Measurements from ENCODE around the gene RPL22L1. TPM values are rescaled to one million over a fixed set of nuclear protein-coding genes. Genes with fewer than 3 reads are reported as not detected.

RPL22L1 gene
- total and polyA plus RNA-seq, 4 donors, result 19.1 to 82.1 (median 40.6) TPM

DNA sequence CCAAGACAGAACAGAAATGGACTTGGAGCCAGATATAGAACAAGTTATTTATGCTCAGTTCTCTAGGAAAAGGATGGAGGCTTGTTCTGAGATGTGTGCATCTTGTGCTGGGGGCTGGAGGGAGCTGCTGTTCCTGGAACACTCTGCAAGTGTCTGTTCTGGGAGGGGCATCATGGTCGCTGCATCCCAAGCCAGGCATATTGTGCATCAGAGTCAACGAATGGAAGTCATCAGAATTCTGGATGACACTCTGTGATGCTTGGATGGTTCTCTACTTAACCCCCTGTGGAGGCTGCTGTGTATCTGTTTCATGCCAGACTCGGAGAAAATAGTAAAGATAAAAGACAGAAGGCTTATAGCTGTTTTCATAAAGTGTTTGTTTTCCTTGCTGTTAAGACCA, 34.7 kb downstream of the RPL22L1 start (continued):
- no peak for TF ChIP-seq FOXA1 (IDR thresholded peaks at IDR 0.05)
- TF ChIP-seq, protein P1, sequence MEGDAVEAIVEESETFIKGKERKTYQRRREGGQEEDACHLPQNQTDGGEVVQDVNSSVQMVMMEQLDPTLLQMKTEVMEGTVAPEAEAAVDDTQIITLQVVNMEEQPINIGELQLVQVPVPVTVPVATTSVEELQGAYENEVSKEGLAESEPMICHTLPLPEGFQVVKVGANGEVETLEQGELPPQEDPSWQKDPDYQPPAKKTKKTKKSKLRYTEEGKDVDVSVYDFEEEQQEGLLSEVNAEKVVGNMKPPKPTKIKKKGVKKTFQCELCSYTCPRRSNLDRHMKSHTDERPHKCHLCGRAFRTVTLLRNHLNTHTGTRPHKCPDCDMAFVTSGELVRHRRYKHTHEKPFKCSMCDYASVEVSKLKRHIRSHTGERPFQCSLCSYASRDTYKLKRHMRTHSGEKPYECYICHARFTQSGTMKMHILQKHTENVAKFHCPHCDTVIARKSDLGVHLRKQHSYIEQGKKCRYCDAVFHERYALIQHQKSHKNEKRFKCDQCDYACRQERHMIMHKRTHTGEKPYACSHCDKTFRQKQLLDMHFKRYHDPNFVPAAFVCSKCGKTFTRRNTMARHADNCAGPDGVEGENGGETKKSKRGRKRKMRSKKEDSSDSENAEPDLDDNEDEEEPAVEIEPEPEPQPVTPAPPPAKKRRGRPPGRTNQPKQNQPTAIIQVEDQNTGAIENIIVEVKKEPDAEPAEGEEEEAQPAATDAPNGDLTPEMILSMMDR (IDR thresholded peaks at IDR 0.05; ENCODE audit: low read depth, low read length, missing input control), result no peak

DNA sequence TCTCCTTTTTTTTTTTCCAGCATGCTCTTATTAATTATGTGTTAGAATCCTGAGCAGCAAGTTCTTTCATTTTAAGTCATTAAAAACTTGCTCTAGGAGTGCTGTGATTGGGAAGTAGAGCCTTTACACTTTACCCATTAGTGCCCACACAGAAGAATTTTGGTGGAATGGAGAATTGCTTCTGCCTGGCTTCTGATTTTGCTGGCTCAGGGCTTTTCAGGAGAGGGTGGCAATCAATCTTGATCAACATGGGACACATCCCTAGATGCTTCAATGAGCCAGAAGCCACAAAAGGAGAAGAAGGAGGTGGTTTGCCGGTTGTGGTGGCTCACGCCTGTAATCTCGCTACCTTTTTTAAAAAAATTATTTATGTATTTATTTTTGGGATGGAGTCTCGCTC, 39.4 kb downstream of the RPL22L1 start:
- TF ChIP-seq HNF4G (IDR thresholded peaks at IDR 0.05) (no peak), HNF4A (conservative IDR thresholded peaks at IDR 0.05) (no peak), TAF1 (conservative IDR thresholded peaks at IDR 0.05) (no peak), GABPA (IDR thresholded peaks at IDR 0.05 in 1 of 2, conservative IDR thresholded peaks at IDR 0.05 in 1 of 2) (no peak), FOXA1 (IDR thresholded peaks at IDR 0.05) (no peak), JUND (IDR thresholded peaks at IDR 0.05) (no peak)
- TF ChIP-seq, protein P2, sequence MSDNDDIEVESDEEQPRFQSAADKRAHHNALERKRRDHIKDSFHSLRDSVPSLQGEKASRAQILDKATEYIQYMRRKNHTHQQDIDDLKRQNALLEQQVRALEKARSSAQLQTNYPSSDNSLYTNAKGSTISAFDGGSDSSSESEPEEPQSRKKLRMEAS (IDR thresholded peaks at IDR 0.05), result no peak
- TF ChIP-seq, protein P3, sequence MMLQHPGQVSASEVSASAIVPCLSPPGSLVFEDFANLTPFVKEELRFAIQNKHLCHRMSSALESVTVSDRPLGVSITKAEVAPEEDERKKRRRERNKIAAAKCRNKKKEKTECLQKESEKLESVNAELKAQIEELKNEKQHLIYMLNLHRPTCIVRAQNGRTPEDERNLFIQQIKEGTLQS (IDR thresholded peaks at IDR 0.05), result no peak
- Histone ChIP-seq H3K4me3 (ENCODE audit: low read depth in 1 of 3, low read length in 3 of 3) (no peak overlapping the region), H3K9ac (ENCODE audit: low read depth in 1 of 2, low read length in 2 of 2) (no peak overlapping the region)

DNA sequence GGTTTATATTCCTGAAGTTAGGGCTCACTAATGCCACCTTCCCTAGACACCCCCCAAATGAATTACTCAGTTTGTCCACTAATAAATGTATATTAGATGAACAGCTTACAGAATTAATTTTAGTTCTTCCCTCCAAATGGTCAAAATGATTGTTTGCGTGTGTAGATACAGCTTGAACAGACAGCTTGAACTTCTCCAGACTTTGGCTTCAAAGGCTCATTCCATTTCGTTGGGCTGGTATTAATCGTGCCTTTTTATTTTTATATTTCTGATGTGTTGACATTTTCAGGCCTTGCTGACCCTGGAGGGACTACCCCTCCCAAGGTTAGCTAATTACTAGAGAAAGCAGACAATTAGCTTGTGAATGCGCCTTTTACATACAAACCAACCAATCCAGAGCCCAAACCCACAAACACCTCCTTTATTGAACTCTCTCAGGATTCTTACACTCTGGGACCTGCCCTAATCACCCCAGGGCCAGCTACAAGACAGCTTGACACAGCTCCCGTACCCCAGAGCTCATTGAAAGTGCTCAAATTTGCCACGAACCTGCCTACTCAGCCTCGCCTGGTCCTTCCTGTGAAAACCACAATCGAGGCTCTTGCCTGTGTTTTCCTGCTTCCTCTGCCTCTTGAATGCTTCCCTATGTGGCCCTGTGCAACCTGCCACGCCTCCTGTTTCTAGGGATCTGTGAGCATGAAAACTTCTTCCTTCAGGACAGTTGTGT, 40.3 kb downstream of the RPL22L1 start:
- H3K9me3 ChIP-seq (ENCODE audit: control insufficient read depth in 4 of 4, low read length in 3 of 4), result no peaks in the 10 kb centered on the region
- peaks cover 0 to 3% (median 0%) of the 10 kb centered on the region in 4 donors for H3K27me3 ChIP-seq (ENCODE audit: control insufficient read depth in 4 of 4, insufficient read depth in 4 of 4, low read length in 3 of 4)
- no peak overlapping the region for H3K27ac ChIP-seq (ENCODE audit: low read depth in 1 of 2, low read length in 2 of 2)
- no peaks in the 10 kb centered on the region for H3K36me3 ChIP-seq (ENCODE audit: control insufficient read depth in 4 of 4, insufficient read depth in 3 of 4, low read depth in 1 of 4, low read length in 3 of 4)
- DNase-seq (ENCODE audit: low spot score), result no peak
- no peak overlapping the region for H3K4me3 ChIP-seq (ENCODE audit: low read depth in 1 of 3, low read length in 3 of 3)
- WGBS, result 74% methylated on average over 9 of the region's 9 CpGs
- H3K4me1 ChIP-seq (ENCODE audit: control insufficient read depth in 4 of 4, insufficient read depth in 4 of 4, low read length in 3 of 4), result no peaks in the 10 kb centered on the region
- H3K9ac ChIP-seq (ENCODE audit: low read depth in 1 of 2, low read length in 2 of 2), result no peak overlapping the region
- TF ChIP-seq YY1 (IDR thresholded peaks at IDR 0.05) (no peak), EGR1 (IDR thresholded peaks at IDR 0.05; ENCODE audit: low read depth in 2 of 2) (no peak), HNF4A (conservative IDR thresholded peaks at IDR 0.05) (no peak), FOXA1 (IDR thresholded peaks at IDR 0.05) (no peak)

More for the DNA sequence above, 39.4 kb downstream of the RPL22L1 start:
- no peaks in the 10 kb centered on the region for H3K36me3 ChIP-seq (ENCODE audit: control insufficient read depth in 4 of 4, insufficient read depth in 3 of 4, low read depth in 1 of 4, low read length in 3 of 4)
- H3K4me1 ChIP-seq (ENCODE audit: control insufficient read depth in 4 of 4, insufficient read depth in 4 of 4, low read length in 3 of 4), result no peaks in the 10 kb centered on the region
- no peak overlapping the region for H3K27ac ChIP-seq (ENCODE audit: low read depth in 1 of 2, low read length in 2 of 2)
- WGBS, result 97% methylated on average over 4 of the region's 4 CpGs
- no peaks in the 10 kb centered on the region for H3K9me3 ChIP-seq (ENCODE audit: control insufficient read depth in 4 of 4, low read length in 3 of 4)
- no peak for DNase-seq (ENCODE audit: low spot score)
- peaks cover 0 to 3% (median 0%) of the 10 kb centered on the region in 4 donors for H3K27me3 ChIP-seq (ENCODE audit: control insufficient read depth in 4 of 4, insufficient read depth in 4 of 4, low read length in 3 of 4)

DNA sequence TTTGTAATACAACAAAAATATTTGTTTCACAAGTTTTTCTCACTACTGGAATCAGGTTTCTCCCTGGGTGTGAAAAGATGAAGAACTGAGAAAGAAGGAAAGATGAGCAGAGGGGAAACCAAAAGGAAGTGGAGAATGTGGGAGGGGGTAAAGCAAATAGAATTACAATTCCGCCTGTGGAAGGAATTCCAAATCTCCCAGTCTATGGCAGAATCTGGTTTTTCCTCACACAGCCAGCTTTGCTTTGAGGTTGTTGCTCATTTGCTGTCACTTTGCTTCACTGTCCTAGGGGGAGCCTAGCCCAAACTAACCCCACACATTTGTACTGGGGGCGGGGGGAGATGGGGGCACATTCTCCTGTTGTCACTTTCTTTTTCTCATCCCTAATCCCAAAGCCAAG, 43.9 kb downstream of the RPL22L1 start:
- Histone ChIP-seq H3K9me3 (ENCODE audit: control insufficient read depth in 4 of 4, low read length in 3 of 4) (no peaks in the 10 kb centered on the region), H3K27ac (ENCODE audit: low read depth in 1 of 2, low read length in 2 of 2) (no peak overlapping the region), H3K4me3 (ENCODE audit: low read depth in 1 of 3, low read length in 3 of 3) (no peak overlapping the region), H3K9ac (ENCODE audit: low read depth in 1 of 2, low read length in 2 of 2) (no peak overlapping the region), H3K4me1 (ENCODE audit: control insufficient read depth in 4 of 4, insufficient read depth in 4 of 4, low read length in 3 of 4) (no peaks in the 10 kb centered on the region), H3K36me3 (ENCODE audit: control insufficient read depth in 4 of 4, insufficient read depth in 3 of 4, low read depth in 1 of 4, low read length in 3 of 4) (no peaks in the 10 kb centered on the region), H3K27me3 (ENCODE audit: control insufficient read depth in 4 of 4, insufficient read depth in 4 of 4, low read length in 3 of 4) (no peaks in the 10 kb centered on the region)
- DNase-seq (ENCODE audit: low spot score), result no peak
- 76% methylated on average over 2 of the region's 2 CpGs for WGBS
- no peak for TF ChIP-seq RXRA (IDR thresholded peaks at IDR 0.05)
- TF ChIP-seq, protein P4, sequence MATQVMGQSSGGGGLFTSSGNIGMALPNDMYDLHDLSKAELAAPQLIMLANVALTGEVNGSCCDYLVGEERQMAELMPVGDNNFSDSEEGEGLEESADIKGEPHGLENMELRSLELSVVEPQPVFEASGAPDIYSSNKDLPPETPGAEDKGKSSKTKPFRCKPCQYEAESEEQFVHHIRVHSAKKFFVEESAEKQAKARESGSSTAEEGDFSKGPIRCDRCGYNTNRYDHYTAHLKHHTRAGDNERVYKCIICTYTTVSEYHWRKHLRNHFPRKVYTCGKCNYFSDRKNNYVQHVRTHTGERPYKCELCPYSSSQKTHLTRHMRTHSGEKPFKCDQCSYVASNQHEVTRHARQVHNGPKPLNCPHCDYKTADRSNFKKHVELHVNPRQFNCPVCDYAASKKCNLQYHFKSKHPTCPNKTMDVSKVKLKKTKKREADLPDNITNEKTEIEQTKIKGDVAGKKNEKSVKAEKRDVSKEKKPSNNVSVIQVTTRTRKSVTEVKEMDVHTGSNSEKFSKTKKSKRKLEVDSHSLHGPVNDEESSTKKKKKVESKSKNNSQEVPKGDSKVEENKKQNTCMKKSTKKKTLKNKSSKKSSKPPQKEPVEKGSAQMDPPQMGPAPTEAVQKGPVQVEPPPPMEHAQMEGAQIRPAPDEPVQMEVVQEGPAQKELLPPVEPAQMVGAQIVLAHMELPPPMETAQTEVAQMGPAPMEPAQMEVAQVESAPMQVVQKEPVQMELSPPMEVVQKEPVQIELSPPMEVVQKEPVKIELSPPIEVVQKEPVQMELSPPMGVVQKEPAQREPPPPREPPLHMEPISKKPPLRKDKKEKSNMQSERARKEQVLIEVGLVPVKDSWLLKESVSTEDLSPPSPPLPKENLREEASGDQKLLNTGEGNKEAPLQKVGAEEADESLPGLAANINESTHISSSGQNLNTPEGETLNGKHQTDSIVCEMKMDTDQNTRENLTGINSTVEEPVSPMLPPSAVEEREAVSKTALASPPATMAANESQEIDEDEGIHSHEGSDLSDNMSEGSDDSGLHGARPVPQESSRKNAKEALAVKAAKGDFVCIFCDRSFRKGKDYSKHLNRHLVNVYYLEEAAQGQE (IDR thresholded peaks at IDR 0.05), result no peak
- TF ChIP-seq SP1 (IDR thresholded peaks at IDR 0.05), result no peak
- no peak for TF ChIP-seq FOXA2 (IDR thresholded peaks at IDR 0.05)
- TF ChIP-seq, protein P3 (IDR thresholded peaks at IDR 0.05), result no peak
- no peak for TF ChIP-seq JUND (IDR thresholded peaks at IDR 0.05)
- TF ChIP-seq YY1 (IDR thresholded peaks at IDR 0.05), result no peak
- no peak for TF ChIP-seq GABPA (IDR thresholded peaks at IDR 0.05 in 1 of 2, conservative IDR thresholded peaks at IDR 0.05 in 1 of 2)
- TF ChIP-seq, protein P5, sequence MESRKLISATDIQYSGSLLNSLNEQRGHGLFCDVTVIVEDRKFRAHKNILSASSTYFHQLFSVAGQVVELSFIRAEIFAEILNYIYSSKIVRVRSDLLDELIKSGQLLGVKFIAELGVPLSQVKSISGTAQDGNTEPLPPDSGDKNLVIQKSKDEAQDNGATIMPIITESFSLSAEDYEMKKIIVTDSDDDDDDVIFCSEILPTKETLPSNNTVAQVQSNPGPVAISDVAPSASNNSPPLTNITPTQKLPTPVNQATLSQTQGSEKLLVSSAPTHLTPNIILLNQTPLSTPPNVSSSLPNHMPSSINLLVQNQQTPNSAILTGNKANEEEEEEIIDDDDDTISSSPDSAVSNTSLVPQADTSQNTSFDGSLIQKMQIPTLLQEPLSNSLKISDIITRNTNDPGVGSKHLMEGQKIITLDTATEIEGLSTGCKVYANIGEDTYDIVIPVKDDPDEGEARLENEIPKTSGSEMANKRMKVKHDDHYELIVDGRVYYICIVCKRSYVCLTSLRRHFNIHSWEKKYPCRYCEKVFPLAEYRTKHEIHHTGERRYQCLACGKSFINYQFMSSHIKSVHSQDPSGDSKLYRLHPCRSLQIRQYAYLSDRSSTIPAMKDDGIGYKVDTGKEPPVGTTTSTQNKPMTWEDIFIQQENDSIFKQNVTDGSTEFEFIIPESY (IDR thresholded peaks at IDR 0.05), result no peak
- no peak for TF ChIP-seq EGR1 (IDR thresholded peaks at IDR 0.05; ENCODE audit: low read depth in 2 of 2)
- TF ChIP-seq HNF4A (conservative IDR thresholded peaks at IDR 0.05), result no peak
- TF ChIP-seq FOXA1 (IDR thresholded peaks at IDR 0.05), result no peak
- TF ChIP-seq NR2F2 (IDR thresholded peaks at IDR 0.05), result no peak
- TF ChIP-seq TAF1 (conservative IDR thresholded peaks at IDR 0.05), result no peak
